Testis (tissue), 2 donors: ENCODE measurements around the gene RBBP8NL.

Source experiments
- POLR2A ChIP-seq: fragments of 450-650 bp; IDR thresholded peaks from one replicate; pipeline ENCODE4 v1.6.1; 2017; ENCODE audit warnings: antibody characterized with exemption, mild to moderate bottlenecking, moderate library complexity
- TF ChIP-seq, protein P1 (sequence below), 3 experiments: fragments of 450-650 bp in 2 of 3; fragments of 200-600 bp in 1 of 3; sonication (generic) in 1 of 3; IDR thresholded peaks; one replicate each; pipeline ENCODE4 v1.5.1; 2016 to 2019; ENCODE audit warnings: antibody characterized with exemption in 3 of 3, mild to moderate bottlenecking in 2 of 3, moderate library complexity in 1 of 3

DNA sequence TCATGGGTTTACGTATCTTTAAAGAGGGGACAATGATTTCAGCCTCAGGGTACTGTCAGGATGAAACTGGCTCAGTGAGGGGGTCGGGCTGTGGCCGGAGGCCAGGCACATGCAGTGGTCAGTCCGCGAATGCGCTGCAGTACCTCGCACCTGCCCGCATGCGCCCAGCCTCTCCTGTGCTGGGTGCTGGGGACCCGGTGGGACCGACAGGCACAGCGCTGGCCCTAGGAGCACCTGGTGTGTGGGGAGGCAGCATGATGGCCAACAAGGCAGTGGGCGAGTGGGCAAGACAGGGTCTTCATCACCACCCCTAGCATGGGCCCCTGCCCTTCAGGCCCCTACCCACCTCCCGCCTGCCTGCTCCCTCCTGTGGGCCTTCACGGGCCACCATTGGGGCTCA lies 19.3 kb downstream of the RBBP8NL start:
- TF ChIP-seq, protein P1, sequence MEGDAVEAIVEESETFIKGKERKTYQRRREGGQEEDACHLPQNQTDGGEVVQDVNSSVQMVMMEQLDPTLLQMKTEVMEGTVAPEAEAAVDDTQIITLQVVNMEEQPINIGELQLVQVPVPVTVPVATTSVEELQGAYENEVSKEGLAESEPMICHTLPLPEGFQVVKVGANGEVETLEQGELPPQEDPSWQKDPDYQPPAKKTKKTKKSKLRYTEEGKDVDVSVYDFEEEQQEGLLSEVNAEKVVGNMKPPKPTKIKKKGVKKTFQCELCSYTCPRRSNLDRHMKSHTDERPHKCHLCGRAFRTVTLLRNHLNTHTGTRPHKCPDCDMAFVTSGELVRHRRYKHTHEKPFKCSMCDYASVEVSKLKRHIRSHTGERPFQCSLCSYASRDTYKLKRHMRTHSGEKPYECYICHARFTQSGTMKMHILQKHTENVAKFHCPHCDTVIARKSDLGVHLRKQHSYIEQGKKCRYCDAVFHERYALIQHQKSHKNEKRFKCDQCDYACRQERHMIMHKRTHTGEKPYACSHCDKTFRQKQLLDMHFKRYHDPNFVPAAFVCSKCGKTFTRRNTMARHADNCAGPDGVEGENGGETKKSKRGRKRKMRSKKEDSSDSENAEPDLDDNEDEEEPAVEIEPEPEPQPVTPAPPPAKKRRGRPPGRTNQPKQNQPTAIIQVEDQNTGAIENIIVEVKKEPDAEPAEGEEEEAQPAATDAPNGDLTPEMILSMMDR (IDR thresholded peaks at IDR 0.05), result no peak
- TF ChIP-seq POLR2A, result no peak
